ENCODE measurements around the gene AGBL1.
"Not testable (repeated sequence)": the region's sequence is repeated elsewhere in the genome, so short reads cannot be mapped to it uniquely, and the experiment has no call there.

The AGBL1 gene

GRCh38 chr15:86399041-86399954, 319.6 kb downstream of the AGBL1 start:
- DNase-seq (ENCODE audit: low read depth, low spot score) = no peak

- DNase-seq (ENCODE audit: low read depth, low spot score) = no peak
These were observed 323.6 kb downstream of the AGBL1 start for GRCh38 chr15:86403221-86403620.

GRCh38 chr15:86403914-86404583, 324.4 kb downstream of the AGBL1 start:
- no peak for DNase-seq (ENCODE audit: low read depth, low spot score)

- no peak for DNase-seq (ENCODE audit: low read depth, low spot score)
These were observed 328.6 kb downstream of the AGBL1 start for GRCh38 chr15:86408261-86408660.

GRCh38 chr15:86411916-86412315, 332.2 kb downstream of the AGBL1 start:
- no peak for DNase-seq (ENCODE audit: low read depth, low spot score)

GRCh38 chr15:86413191-86413590, 333.5 kb downstream of the AGBL1 start:
- DNase-seq (ENCODE audit: low read depth, low spot score) = no peak

GRCh38 chr15:86425746-86426145, 346.1 kb downstream of the AGBL1 start:
- DNase-seq (ENCODE audit: low read depth, low spot score) = no peak

GRCh38 chr15:86432861-86433260, 353.2 kb downstream of the AGBL1 start:
- DNase-seq (ENCODE audit: low read depth, low spot score) = no peak

- DNase-seq (ENCODE audit: low read depth, low spot score) = no peak
These were observed 354.3 kb downstream of the AGBL1 start for GRCh38 chr15:86433983-86434382.

GRCh38 chr15:86439614-86440013, 359.9 kb downstream of the AGBL1 start:
- DNase-seq (ENCODE audit: low read depth, low spot score) = no peak

GRCh38 chr15:86444527-86444926, 364.9 kb downstream of the AGBL1 start:
- DNase-seq (ENCODE audit: low read depth, low spot score) = no peak

GRCh38 chr15:86445579-86446252, 366.0 kb downstream of the AGBL1 start:
- DNase-seq (ENCODE audit: low read depth, low spot score) = no peak

- DNase-seq (ENCODE audit: low read depth, low spot score) = no peak
These were observed 366.6 kb downstream of the AGBL1 start for GRCh38 chr15:86446253-86446640.

- not testable (repeated sequence) for DNase-seq (ENCODE audit: low read depth, low spot score)
These were observed 385.9 kb downstream of the AGBL1 start for GRCh38 chr15:86465470-86466039.

GRCh38 chr15:86481720-86482119, 402.0 kb downstream of the AGBL1 start:
- DNase-seq (ENCODE audit: low read depth, low spot score) = no peak

GRCh38 chr15:86483936-86484335, 404.3 kb downstream of the AGBL1 start:
- DNase-seq (ENCODE audit: low read depth, low spot score) = no peak

GRCh38 chr15:86488046-86488445, 408.4 kb downstream of the AGBL1 start:
- no peak for DNase-seq (ENCODE audit: low read depth, low spot score)

GRCh38 chr15:86489981-86490380, 410.3 kb downstream of the AGBL1 start:
- DNase-seq (ENCODE audit: low read depth, low spot score) = no peak

GRCh38 chr15:86491118-86491517, 411.4 kb downstream of the AGBL1 start:
- no peak for DNase-seq (ENCODE audit: low read depth, low spot score)

- no peak for DNase-seq (ENCODE audit: low read depth, low spot score)
These were observed 414.2 kb downstream of the AGBL1 start for GRCh38 chr15:86493884-86494283.

GRCh38 chr15:86494475-86494874, 414.8 kb downstream of the AGBL1 start:
- DNase-seq (ENCODE audit: low read depth, low spot score) = no peak

GRCh38 chr15:86502301-86502700, 422.6 kb downstream of the AGBL1 start:
- DNase-seq (ENCODE audit: low read depth, low spot score) = no peak

Measured in smooth muscle cell of the brain vasculature (primary cell).